SK-N-SH (cell line): ENCODE results near the gene INSM2.

Experiments
- CTCF ChIP-seq: fragments of 200-600 bp; sonication (generic); IDR thresholded peaks from 2 replicates; pipeline ENCODE4 v1.6.1; 2017; ENCODE audit warnings: antibody characterized with exemption, mild to moderate bottlenecking, moderate library complexity
- EP300 ChIP-seq, 2 experiments: IDR thresholded peaks; 2 replicates each; pipeline versions ENCODE4 v1.4.0 to v1.6.1; 2012; ENCODE audit warnings: borderline replicate concordance in 1 of 2, low read depth in 1 of 2, low read length in 1 of 2
- EZH2phosphoT487 ChIP-seq: fragments of 200-600 bp; sonication (generic); IDR thresholded peaks from 2 replicates; pipeline ENCODE4 v1.6.1; 2017; ENCODE audit warnings: low read depth, mixed run types, mild to moderate bottlenecking, antibody characterized with exemption, moderate library complexity, borderline replicate concordance
- GABPA ChIP-seq: IDR thresholded peaks from 2 replicates; pipeline ENCODE4 v1.4.0; 2012; ENCODE audit warnings: low read depth, mild to moderate bottlenecking
- GATA2 ChIP-seq: sonication (generic); formaldehyde crosslinking; IDR thresholded peaks from 2 replicates; pipeline ENCODE4 v1.5.0; 2020; ENCODE audit warnings: mild to moderate bottlenecking, missing genetic modification reagents
- MXI1 ChIP-seq: IDR thresholded peaks from 2 replicates; pipeline ENCODE4 v1.6.1; 2012; ENCODE audit warnings: mild to moderate bottlenecking, low read depth, low read length, improper control_type of control experiment
- RAD21 ChIP-seq: IDR thresholded peaks from 2 replicates; pipeline ENCODE4 v1.6.1; 2012; ENCODE audit warnings: mild to moderate bottlenecking, low read length
- REST ChIP-seq: IDR thresholded peaks from 2 replicates; pipeline ENCODE4 v1.6.1; 2012; ENCODE audit warnings: mild to moderate bottlenecking, low read depth, low read length, moderate library complexity
- RFX5 ChIP-seq: IDR thresholded peaks from 2 replicates; pipeline ENCODE4 v1.6.1; 2012; ENCODE audit warnings: mild to moderate bottlenecking, improper control_type of control experiment, low read length
- SMC3 ChIP-seq: IDR thresholded peaks from 2 replicates; pipeline ENCODE4 v1.6.1; 2012; ENCODE audit warnings: low read depth, low read length, improper control_type of control experiment
- TCF12 ChIP-seq: IDR thresholded peaks from 2 replicates; pipeline ENCODE4 v1.4.0; 2012

GRCh38 chr14:35557221-35557747 is 23.3 kb downstream of the INSM2 start:
- peak; percentile 17 to 99; a peak in 2 of 4 replicates for TF ChIP-seq EP300 (IDR thresholded peaks at IDR 0.05; ENCODE audit: borderline replicate concordance in 1 of 2, low read depth in 1 of 2, low read length in 1 of 2)
- no peak for TF ChIP-seq CTCF
- TF ChIP-seq EZH2phosphoT487 = no peak
- TF ChIP-seq RFX5 = no peak
- no peak for TF ChIP-seq GABPA
- peak; percentile 47 for TF ChIP-seq TCF12
- TF ChIP-seq GATA2 = peak; percentile 96
- TF ChIP-seq REST = no peak
- no peak for TF ChIP-seq SMC3
- 0 out of 2 replicates have a peak, but pooled peaks have one; percentile 25 for TF ChIP-seq RAD21
- TF ChIP-seq MXI1 = peak; percentile 56; the same call in 1 of the 2 replicates
